ENCODE results near the gene PATZ1. TPM values are rescaled to one million over a fixed set of nuclear protein-coding genes. Genes with fewer than 3 reads are reported as not detected.

PATZ1 gene
- total RNA-seq, 1 experiment from 2014 or later: 60.5 TPM

- no peak for ATAC-seq
- POLR2A ChIA-PET: interaction anchor here (2.1 kb wide), 1 partner anchor 52 kb away, joined by 8 read pairs; the partner anchor contains the start of gene PIK3IP1
- CTCF ChIA-PET: interaction anchor here (1.0 to 1.4 kb wide), 2 partner anchors 31 to 132 kb away, joined by 3 to 4 read pairs; partner anchors contain the start of gene LIMK2
- Mint-ChIP-seq H3K27ac (peak overlapping the region; percentile 95), H3K4me3 (peak overlapping the region; percentile 80), H3K9me3 (no peaks in the 10 kb centered on the region), H3K36me3 (peaks cover 28% of the 10 kb centered on the region), H3K27me3 (ENCODE audit: low read depth) (no peaks in the 10 kb centered on the region), H3K4me1 (peaks cover 58% of the 10 kb centered on the region)
- DNase-seq (ENCODE audit: low spot score): no peak
- TF ChIP-seq ZBTB21 (CRISPR knock-in tag; IDR thresholded peaks at IDR 0.05; ENCODE audit: borderline replicate concordance) (0 out of 2 replicates have a peak, but pooled peaks have one; percentile 6), ZNF512 (CRISPR knock-in tag; IDR thresholded peaks at IDR 0.05; ENCODE audit: borderline replicate concordance) (no peak)
Measured at GRCh38 chr22:31344256-31344577, 1.9 kb downstream of the PATZ1 start.

- CTCF ChIA-PET: interaction anchor here (0.7 to 1.4 kb wide), 2 partner anchors 30 kb away, joined by 4 read pairs; no protein-coding TSS in a partner anchor
- H3K36me3 Mint-ChIP-seq: peaks cover 28% of the 10 kb centered on the region
- DNase-seq (ENCODE audit: low spot score) (peak; percentile 76), ATAC-seq (peak; percentile 13)
- no peaks in the 10 kb centered on the region for H3K27me3 Mint-ChIP-seq (ENCODE audit: low read depth)
- H3K4me3 Mint-ChIP-seq: peak overlapping the region; percentile 80
- H3K9me3 Mint-ChIP-seq: no peaks in the 10 kb centered on the region
- peaks cover 59% of the 10 kb centered on the region for H3K4me1 Mint-ChIP-seq
- H3K27ac Mint-ChIP-seq: peak overlapping the region; percentile 95
- POLR2A ChIA-PET: interaction anchor here (0.5 to 2.1 kb wide), 4 partner anchors 30 to 75 kb away, joined by 3 to 8 read pairs (median 4); partner anchors contain the start of gene PIK3IP1
- TF ChIP-seq PRDM15 (CRISPR knock-in tag; IDR thresholded peaks at IDR 0.05) (no peak), MAX (CRISPR knock-in tag; IDR thresholded peaks at IDR 0.05) (0 out of 2 replicates have a peak, but pooled peaks have one; percentile 27), ATF2 (CRISPR knock-in tag; IDR thresholded peaks at IDR 0.05; ENCODE audit: borderline replicate concordance, low read depth) (no peak), NFE2L1 (CRISPR knock-in tag; IDR thresholded peaks at IDR 0.05) (peak; percentile 5; the same call in 1 of the 2 replicates), TEAD4 (CRISPR knock-in tag; IDR thresholded peaks at IDR 0.05) (no peak), GABPB1 (CRISPR knock-in tag; IDR thresholded peaks at IDR 0.05) (no peak), ZNF281 (CRISPR knock-in tag; IDR thresholded peaks at IDR 0.05) (peak; percentile 79), USF1 (CRISPR knock-in tag; IDR thresholded peaks at IDR 0.05) (no peak), ZNF232 (CRISPR knock-in tag; IDR thresholded peaks at IDR 0.05) (no peak), ATF1 (CRISPR knock-in tag; IDR thresholded peaks at IDR 0.05) (no peak), RORB (CRISPR knock-in tag; IDR thresholded peaks at IDR 0.05) (no peak), CREB1 (CRISPR knock-in tag; IDR thresholded peaks at IDR 0.05) (no peak), CBFB (CRISPR knock-in tag; IDR thresholded peaks at IDR 0.05; ENCODE audit: low read depth) (no peak), ZNF263 (CRISPR knock-in tag; IDR thresholded peaks at IDR 0.05; ENCODE audit: low read depth) (no peak), HMGA2 (CRISPR knock-in tag; IDR thresholded peaks at IDR 0.05) (0 out of 2 replicates have a peak, but pooled peaks have one; percentile 4), TEAD1 (CRISPR knock-in tag; IDR thresholded peaks at IDR 0.05) (no peak), SMAD3 (CRISPR knock-in tag; IDR thresholded peaks at IDR 0.05; ENCODE audit: borderline replicate concordance) (no peak), E2F5 (CRISPR knock-in tag; IDR thresholded peaks at IDR 0.05) (peak; percentile 50; the same call in 1 of the 2 replicates), ZNF671 (CRISPR knock-in tag; IDR thresholded peaks at IDR 0.05) (no peak)
Measured at GRCh38 chr22:31343235-31344191, 2.6 kb downstream of the PATZ1 start.

Data from WTC11 (cell line).